HepG2 (cell line): ENCODE results near the gene AFG1L. TPM values are rescaled to one million over a fixed set of nuclear protein-coding genes. Genes with fewer than 3 reads are reported as not detected.
A peak's percentile ranks its signal among the peaks of the same experiment; 100 is the strongest.

ENCODE experiments used
- ATAD3A ChIP-seq: sonication (generic); formaldehyde crosslinking; IDR thresholded peaks from 2 replicates; pipeline ENCODE4 v1.4.0; 2020; ENCODE audit warnings: missing genetic modification reagents
- E2F2 ChIP-seq: sonication (generic); formaldehyde crosslinking; IDR thresholded peaks from 2 replicates; pipeline ENCODE4 v1.4.0; 2020; ENCODE audit warnings: missing genetic modification reagents, borderline replicate concordance
- EED ChIP-seq: sonication (generic); formaldehyde crosslinking; IDR thresholded peaks from 2 replicates; pipeline ENCODE4 v1.5.0; 2020; ENCODE audit warnings: mild to moderate bottlenecking, missing genetic modification reagents
- EHMT2 ChIP-seq: fragments of 200-600 bp; sonication (generic); IDR thresholded peaks from 2 replicates; pipeline ENCODE4 v1.7.0; 2017; ENCODE audit warnings: antibody characterized with exemption, low read depth, low read length, borderline replicate concordance
- FOXM1 ChIP-seq: sonication (generic); formaldehyde crosslinking; IDR thresholded peaks from 2 replicates; pipeline ENCODE4 v1.5.0; 2020; ENCODE audit warnings: missing genetic modification reagents
- MYC ChIP-seq: sonication (generic); formaldehyde crosslinking; IDR thresholded peaks from 2 replicates; pipeline ENCODE4 v1.9.0; 2021; ENCODE audit warnings: missing genetic modification reagents, borderline replicate concordance
- PAWR ChIP-seq: sonication (generic); formaldehyde crosslinking; IDR thresholded peaks from 2 replicates; pipeline ENCODE4 v1.4.0; 2020; ENCODE audit warnings: missing genetic modification reagents, mild to moderate bottlenecking, borderline replicate concordance
- PAX8 ChIP-seq: sonication (generic); formaldehyde crosslinking; IDR thresholded peaks from 2 replicates; pipeline ENCODE4 v1.8.0; 2022; ENCODE audit warnings: mild to moderate bottlenecking, missing genetic modification reagents, borderline replicate concordance
- RAD51 ChIP-seq: fragments of 450-650 bp; IDR thresholded peaks from 2 replicates; pipeline ENCODE4 v1.6.1; 2016; ENCODE audit warnings: borderline replicate concordance
- SATB2 ChIP-seq: sonication (generic); formaldehyde crosslinking; IDR thresholded peaks from 2 replicates; pipeline ENCODE4 v1.5.0; 2020; ENCODE audit warnings: missing genetic modification reagents
- SP140L ChIP-seq: sonication (generic); formaldehyde crosslinking; IDR thresholded peaks from 2 replicates; pipeline ENCODE4 v1.4.0; 2020; ENCODE audit warnings: missing genetic modification reagents, borderline replicate concordance
- SP4 ChIP-seq: sonication (generic); formaldehyde crosslinking; IDR thresholded peaks from 2 replicates; pipeline ENCODE4 v1.8.1; 2023; ENCODE audit warnings: mild to moderate bottlenecking, missing genetic modification reagents
- TFDP1 ChIP-seq: IDR thresholded peaks from 2 replicates; pipeline ENCODE4 v1.6.1; 2016; ENCODE audit warnings: missing compliant biosample characterization, missing genetic modification reagents, borderline replicate concordance
- ZKSCAN1 ChIP-seq: fragments of 150-350 bp; IDR thresholded peaks from 2 replicates; pipeline ENCODE4 v1.6.1; 2014; ENCODE audit warnings: low read length
- ZNF567 ChIP-seq: sonication (generic); formaldehyde crosslinking; IDR thresholded peaks from 2 replicates; pipeline ENCODE4 v1.8.1; 2023; ENCODE audit warnings: mild to moderate bottlenecking, missing genetic modification reagents, borderline replicate concordance
- ZNF570 ChIP-seq: sonication (generic); formaldehyde crosslinking; IDR thresholded peaks from 2 replicates; pipeline ENCODE4 v1.4.0; 2020; ENCODE audit warnings: mild to moderate bottlenecking, missing genetic modification reagents, borderline replicate concordance
- ZNF607 ChIP-seq: sonication (generic); formaldehyde crosslinking; IDR thresholded peaks from 2 replicates; pipeline ENCODE4 v1.5.1; 2020; ENCODE audit warnings: missing genetic modification reagents, mild to moderate bottlenecking, borderline replicate concordance
- ZNF7 ChIP-seq: IDR thresholded peaks from 2 replicates; pipeline ENCODE4 v1.6.1; 2016; ENCODE audit warnings: missing biosample characterization, missing genetic modification reagents
- ZNF737 ChIP-seq: sonication (generic); formaldehyde crosslinking; IDR thresholded peaks from 2 replicates; pipeline ENCODE4 v1.5.0; 2020; ENCODE audit warnings: missing genetic modification reagents, mild to moderate bottlenecking, borderline replicate concordance
- polyA plus RNA-seq, 8 experiments: library from polyadenylated mRNA; depleted of rRNA in 3 of 8; stranded (reverse) in 7 of 8; unstranded in 1 of 8; fragments of >200 nt; fragmentation: Illumina TruSeq in 4 of 8; extraction: Trizol in 4 of 8; gene quantifications; 2 replicates each; pipeline versions ENCODE4 v1.2.1 to v1.2.3, GENCODE V29; 2011 to 2016; ENCODE audit warnings: low read depth in 4 of 8, missing spikeins in 1 of 8, mixed read lengths in 1 of 8; ENCODE audit not compliant: insufficient read depth in 1 of 8
- total RNA-seq, 5 experiments: library from RNA; depleted of rRNA; stranded (reverse); fragments of >200 nt; fragmentation: Illumina TruSeq; extraction: Trizol; gene quantifications; 2 replicates each; pipeline ENCODE4 v1.2.3, GENCODE V29; 2016; ENCODE audit warnings: low read depth in 1 of 5
- TF ChIP-seq, protein P1 (sequence below): sonication (generic); formaldehyde crosslinking; IDR thresholded peaks from 2 replicates; pipeline ENCODE4 v1.5.0; 2020; ENCODE audit warnings: mild to moderate bottlenecking, missing genetic modification reagents, borderline replicate concordance
- TF ChIP-seq, protein P2 (sequence below): IDR thresholded peaks from 2 replicates; pipeline ENCODE4 v1.6.1; 2016; ENCODE audit warnings: control low read depth

AFG1L gene
- total and polyA plus RNA-seq, 2 of the 13 experiments (the other 11 are each of a cell fraction or from before 2014, with no cell fraction given) = 3.1 to 14.0 TPM

- TF ChIP-seq SATB2 (CRISPR knock-in tag) = no peak
- no peak for TF ChIP-seq ZNF570 (CRISPR knock-in tag)
- TF ChIP-seq SP140L (CRISPR knock-in tag) = no peak
- peak; percentile 29; the same call in 1 of the 2 replicates for TF ChIP-seq TFDP1
- no peak for TF ChIP-seq PAWR (CRISPR knock-in tag)
- TF ChIP-seq, protein P1, sequence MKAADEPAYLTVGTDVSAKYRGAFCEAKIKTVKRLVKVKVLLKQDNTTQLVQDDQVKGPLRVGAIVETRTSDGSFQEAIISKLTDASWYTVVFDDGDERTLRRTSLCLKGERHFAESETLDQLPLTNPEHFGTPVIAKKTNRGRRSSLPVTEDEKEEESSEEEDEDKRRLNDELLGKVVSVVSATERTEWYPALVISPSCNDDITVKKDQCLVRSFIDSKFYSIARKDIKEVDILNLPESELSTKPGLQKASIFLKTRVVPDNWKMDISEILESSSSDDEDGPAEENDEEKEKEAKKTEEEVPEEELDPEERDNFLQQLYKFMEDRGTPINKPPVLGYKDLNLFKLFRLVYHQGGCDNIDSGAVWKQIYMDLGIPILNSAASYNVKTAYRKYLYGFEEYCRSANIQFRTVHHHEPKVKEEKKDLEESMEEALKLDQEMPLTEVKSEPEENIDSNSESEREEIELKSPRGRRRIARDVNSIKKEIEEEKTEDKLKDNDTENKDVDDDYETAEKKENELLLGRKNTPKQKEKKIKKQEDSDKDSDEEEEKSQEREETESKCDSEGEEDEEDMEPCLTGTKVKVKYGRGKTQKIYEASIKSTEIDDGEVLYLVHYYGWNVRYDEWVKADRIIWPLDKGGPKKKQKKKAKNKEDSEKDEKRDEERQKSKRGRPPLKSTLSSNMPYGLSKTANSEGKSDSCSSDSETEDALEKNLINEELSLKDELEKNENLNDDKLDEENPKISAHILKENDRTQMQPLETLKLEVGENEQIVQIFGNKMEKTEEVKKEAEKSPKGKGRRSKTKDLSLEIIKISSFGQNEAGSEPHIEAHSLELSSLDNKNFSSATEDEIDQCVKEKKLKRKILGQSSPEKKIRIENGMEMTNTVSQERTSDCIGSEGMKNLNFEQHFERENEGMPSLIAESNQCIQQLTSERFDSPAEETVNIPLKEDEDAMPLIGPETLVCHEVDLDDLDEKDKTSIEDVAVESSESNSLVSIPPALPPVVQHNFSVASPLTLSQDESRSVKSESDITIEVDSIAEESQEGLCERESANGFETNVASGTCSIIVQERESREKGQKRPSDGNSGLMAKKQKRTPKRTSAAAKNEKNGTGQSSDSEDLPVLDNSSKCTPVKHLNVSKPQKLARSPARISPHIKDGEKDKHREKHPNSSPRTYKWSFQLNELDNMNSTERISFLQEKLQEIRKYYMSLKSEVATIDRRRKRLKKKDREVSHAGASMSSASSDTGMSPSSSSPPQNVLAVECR (CRISPR knock-in tag) = peak; percentile 72
- peak; percentile 84 for TF ChIP-seq SP4 (CRISPR knock-in tag)
- TF ChIP-seq E2F2 (CRISPR knock-in tag) = no peak
- 0 out of 2 replicates have a peak, but pooled peaks have one; percentile 28 for TF ChIP-seq EED
- no peak for TF ChIP-seq ZNF7 (CRISPR knock-in tag)
- no peak for TF ChIP-seq PAX8 (CRISPR knock-in tag)
- TF ChIP-seq ZNF607 (CRISPR knock-in tag) = no peak
- peak; percentile 62 for TF ChIP-seq MYC (CRISPR knock-in tag)
- TF ChIP-seq FOXM1 (CRISPR knock-in tag) = no peak
- no peak for TF ChIP-seq ZNF567 (CRISPR knock-in tag)
- no peak for TF ChIP-seq ZKSCAN1
- TF ChIP-seq ATAD3A = no peak
- TF ChIP-seq, protein P2, sequence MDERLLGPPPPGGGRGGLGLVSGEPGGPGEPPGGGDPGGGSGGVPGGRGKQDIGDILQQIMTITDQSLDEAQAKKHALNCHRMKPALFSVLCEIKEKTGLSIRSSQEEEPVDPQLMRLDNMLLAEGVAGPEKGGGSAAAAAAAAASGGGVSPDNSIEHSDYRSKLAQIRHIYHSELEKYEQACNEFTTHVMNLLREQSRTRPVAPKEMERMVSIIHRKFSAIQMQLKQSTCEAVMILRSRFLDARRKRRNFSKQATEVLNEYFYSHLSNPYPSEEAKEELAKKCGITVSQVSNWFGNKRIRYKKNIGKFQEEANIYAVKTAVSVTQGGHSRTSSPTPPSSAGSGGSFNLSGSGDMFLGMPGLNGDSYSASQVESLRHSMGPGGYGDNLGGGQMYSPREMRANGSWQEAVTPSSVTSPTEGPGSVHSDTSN (CRISPR knock-in tag) = no peak
- no peak for TF ChIP-seq EHMT2
- TF ChIP-seq ZNF737 = no peak
- no peak for TF ChIP-seq RAD51
These were observed 264.4 kb downstream of the AFG1L start (continued) for GRCh38 chr6:108559097-108559883.
